NK-92 treated with Interleukin-12 subunit alpha and Interleukin-12 subunit beta, amount 100 ng/mL, for 24 hours (cell line): ENCODE results near the gene NLRP9.

ENCODE experiments used
- DNase-seq: peaks from one replicate; lab custom pipeline; 2025; lab: John Stamatoyannopoulos, UW

NLRP9 gene

DNA sequence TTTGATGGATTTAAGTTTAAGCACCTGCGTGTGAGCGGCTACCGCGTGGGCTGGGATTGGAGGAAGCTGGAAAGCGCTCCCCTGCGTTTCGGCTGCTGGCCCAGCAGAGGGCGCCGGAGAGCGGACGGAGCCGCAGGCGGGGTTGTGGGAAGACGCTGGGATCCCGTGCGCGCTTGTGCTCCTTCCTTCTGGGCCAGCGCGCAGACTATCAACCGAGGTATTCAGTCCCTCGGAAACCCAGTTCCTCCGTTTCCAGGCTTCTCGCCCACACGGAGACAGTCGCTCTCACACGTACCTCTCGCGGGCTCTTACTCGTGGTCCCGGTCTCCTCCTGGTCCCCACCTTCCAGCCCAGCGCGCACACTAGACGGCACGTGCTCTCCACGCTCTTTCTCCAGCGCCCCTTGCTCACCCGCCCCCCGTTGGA is 34.4 kb downstream of the NLRP9 start:
- no peak for DNase-seq

- no peak for DNase-seq
Observed at GRCh38 chr19:55702131-55702627, 36.0 kb downstream of the NLRP9 start.

DNA sequence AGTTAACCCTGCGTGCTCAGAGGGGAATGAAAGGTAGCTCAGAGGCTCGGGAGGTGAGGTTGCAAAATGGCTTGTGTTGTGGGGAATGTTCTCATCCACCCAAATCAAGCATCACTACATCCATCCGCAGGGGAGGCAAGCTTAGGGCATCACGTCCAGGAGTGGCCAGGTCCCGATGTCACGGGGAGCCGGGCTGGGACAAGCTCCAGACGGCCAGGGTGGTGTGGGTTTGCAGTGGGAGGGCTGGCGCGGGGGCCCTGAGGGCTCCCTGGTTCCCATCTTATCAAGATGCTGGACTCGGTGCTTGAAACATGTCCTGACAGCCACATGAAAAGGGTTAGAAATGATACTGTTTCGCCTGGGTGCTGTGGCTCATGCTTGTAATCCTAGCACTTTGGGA is 37.4 kb downstream of the NLRP9 start:
- no peak for DNase-seq

DNA sequence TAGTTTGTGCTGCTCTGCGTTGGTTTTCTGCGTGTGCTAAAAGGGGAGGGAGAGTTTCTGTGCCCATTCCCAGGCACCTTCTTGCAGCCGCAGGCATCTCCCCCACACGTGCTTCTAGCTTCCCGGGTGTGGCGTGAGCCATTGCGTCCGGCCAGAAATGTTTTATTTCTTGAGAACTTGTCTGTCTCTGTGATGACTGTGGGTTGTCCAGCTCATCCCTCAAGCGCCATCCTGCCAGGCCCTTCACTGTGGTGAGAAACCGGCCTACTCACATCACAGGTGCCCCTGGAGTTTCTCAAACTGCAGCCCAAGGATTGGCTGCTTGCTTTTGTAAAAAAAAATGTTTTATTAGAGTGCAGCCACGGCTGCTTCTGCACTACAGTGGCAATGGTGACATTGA is 39.0 kb downstream of the NLRP9 start:
- DNase-seq, result no peak

DNA sequence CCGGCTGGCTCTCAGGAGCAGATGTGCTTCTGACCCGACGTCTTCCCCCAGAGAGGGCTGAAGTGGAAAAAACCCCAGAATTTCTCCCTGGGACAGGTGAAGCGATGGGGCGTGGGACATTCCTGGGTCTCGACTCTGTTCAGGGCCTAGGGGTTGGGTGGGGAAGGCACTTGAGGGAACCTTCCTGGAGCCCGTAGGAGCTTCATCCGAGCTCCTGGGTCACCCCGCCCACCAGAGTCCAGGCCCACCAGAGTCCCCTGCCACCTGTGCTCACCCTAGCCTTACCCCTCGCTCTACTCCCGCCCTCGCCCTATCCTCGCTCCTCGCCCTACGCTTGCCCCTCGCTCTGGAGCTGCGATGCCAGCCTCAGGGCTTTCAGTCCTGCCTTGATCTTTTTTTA is 39.9 kb downstream of the NLRP9 start:
- no peak for DNase-seq

DNA sequence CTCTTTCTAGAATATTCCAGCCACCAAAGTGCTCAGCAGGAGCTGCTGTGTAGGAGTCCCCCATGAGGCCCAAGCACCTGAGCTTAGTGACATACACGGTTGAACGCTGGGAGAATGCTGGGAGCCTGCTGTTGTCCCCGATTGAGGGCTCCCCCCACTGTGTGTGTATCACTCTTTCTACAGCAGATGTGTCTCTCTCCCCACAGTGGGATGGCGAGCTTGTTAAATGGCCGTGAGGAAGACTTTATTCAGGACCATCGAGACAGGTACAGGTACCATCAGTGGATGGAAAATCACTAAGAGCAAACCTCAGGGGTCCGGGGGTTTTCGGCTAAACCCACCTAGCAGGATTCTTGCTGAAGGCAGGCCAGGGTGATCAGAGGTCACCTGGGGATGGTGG is 40.5 kb downstream of the NLRP9 start:
- no peak for DNase-seq

- no peak for DNase-seq
Observed at GRCh38 chr19:55697069-55697440, 41.1 kb downstream of the NLRP9 start.

DNA sequence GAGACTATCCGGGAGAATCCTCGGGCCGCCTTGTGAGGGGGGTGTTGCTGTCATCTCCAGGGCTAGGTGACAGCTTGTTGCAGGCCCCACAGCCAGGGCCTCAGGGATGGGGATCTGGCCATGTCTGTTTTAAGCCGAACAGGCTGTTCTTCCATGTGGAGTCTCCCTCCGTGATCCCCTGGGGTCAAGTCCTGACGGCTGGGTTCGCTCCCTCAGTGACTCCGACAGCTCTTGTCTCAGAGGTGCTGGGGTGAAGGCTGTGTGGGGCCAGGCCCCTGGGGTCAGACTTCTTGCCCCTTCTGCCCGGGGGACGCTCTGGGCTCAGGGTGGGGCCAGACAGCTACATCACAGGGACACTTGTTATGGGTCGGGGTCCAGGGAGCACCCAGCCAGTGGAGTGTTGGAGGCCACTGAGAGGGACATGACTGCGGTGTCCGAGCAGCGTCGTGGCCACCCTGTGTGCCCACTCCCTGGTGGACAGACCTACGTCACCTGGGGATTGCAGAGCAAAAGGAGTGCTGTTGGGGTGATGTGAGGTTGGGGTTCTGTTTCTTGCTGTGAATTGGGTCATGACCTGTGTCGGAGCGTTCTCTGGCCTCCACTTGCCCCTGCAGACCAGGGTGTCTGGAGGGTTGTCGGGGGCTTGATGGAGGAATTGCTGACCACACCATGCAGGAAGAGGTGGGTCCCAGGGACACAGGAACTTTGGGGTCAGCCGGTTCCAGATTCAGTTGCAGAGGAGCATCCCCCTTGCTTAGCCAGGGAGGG is 41.7 kb downstream of the NLRP9 start:
- DNase-seq, result no peak

GRCh38 chr19:55695511-55696290 is 42.5 kb downstream of the NLRP9 start:
- DNase-seq, result no peak

DNA sequence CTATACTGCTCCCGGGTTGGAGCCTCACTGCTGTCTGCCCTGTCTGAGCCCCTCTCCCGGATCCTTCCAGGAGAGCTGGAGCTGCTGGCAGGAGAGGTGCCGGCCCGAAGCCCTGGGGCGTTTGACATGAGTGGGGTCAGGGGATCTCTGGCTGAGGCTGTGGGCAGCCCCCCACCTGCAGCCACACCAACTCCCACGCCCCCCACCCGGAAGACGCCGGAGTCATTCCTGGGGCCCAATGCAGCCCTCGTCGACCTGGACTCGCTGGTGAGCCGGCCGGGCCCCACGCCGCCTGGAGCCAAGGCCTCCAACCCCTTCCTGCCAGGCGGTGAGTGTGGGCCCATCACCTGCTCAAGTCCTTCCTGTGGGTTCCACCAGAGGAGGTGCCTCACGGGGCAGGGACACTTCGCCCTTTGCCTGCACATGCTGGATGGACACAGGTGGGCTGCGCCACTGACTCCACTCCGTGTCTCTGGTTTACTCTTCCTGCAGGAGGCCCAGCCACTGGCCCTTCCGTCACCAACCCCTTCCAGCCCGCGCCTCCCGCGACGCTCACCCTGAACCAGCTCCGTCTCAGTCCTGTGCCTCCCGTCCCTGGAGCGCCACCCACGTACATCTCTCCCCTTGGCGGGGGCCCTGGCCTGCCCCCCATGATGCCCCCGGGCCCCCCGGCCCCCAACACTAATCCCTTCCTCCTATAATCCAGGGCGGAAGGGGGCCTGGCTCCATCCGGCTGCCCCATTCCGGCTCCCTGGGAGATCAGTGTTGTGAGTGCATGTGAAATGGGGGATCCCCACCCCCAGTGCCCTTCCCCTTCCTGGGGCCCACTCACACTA is 43.3 kb downstream of the NLRP9 start:
- DNase-seq, result no peak

GRCh38 chr19:55694241-55694655 is 44.0 kb downstream of the NLRP9 start:
- DNase-seq, result no peak

DNA sequence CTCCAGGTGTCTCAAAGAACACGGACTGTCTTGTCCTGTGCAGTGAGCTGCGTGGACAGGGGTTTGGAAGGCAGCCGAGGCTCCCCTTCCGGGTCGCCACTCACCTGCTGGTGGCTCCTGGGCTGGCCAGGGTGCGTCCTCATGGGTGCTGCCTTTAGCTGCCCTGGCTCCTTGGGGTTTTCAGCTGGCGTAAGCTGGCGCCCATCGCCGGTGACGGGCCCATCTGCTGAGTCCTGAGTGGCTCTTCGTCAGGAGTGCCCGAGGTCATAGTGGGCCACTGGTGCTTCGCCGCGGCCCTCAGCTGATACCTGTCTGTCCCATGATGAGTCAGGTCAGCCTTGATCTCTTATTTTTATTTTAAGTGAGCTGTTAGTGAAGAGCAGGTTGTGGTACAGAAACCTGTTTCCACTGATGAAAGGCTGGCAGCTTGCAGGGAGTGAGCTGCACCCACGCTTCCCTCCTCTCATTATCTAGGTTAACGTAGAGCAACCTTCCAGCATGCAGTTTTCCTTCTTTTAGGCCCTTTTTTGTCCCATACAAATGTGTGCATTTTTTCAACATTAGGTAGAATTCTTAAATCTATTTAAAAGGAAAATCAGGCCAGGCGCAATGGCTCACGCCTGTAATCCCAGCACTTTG is 44.7 kb downstream of the NLRP9 start:
- no peak for DNase-seq

GRCh38 chr19:55692681-55693081 is 45.5 kb downstream of the NLRP9 start:
- DNase-seq, result no peak

- DNase-seq, result no peak
Observed at GRCh38 chr19:55691561-55692481, 46.4 kb downstream of the NLRP9 start.

DNA sequence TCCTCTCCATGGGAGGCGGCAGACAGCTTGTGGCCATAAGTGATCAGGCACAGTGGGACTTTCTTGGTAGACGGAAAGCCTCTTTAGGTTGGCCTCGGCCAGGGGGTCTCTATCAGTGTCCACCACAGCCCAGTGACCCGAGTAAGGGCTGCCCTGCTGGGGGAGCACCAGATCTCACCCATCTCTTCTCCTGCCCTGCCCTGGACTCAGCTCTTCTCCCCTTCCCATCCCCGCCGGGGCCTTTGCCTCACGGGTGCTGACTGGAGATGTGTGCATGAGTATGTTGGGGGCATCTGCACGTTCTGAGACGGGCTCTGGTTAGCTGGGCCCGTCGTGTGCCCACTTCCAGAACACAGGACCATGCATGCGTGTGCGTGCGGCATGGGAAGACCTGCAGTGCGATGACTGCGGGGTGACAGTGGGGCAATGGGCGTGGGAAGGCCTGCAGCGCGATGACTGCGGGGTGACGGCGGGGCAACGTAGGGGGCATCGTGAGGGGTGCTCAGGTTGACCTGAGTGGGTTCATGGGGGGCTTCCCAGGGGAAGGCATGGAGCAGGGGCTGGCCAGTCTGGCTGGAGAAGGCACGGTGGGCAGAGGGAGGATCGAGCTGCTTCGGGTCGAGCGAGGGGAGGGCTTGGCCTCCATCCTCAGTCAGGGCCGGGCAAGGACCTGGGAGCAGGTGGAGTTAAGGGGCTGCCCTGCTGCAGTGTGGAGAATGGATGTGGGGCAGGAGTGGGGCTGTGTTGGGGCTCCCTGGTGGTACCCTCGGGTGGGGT is 47.2 kb downstream of the NLRP9 start:
- no peak for DNase-seq

DNA sequence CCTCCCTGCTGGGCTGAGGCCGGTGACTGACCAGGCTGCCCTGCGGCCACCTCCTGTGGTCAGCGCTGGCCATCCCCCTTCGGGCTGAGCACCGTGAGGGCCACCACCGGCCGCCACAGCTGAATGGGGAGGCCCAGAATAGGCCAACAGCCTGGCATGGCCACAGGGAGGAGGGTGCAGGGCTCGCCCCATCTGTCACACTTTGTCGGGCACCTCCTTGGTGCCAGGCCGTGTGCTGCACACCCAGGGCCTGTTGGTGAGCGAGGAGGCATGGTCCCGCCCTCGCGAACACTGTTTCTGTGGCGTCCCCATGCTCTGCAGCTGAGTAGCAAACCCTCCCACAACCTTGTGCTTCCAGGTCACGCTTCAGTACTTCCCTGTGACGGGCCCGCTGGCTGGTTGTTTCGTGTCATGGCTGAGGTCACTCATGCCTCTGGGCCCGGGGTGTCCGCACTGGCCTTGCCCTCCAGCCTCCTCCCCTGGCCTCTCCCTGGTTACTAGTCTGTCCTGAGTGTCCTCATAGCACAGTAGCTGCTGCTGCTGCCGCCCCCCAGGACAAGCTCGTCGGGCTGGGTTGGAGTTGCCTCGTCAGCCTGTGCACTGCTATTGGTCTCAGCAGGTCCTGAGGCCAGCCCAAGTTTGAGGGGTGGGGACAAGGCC is 48.0 kb downstream of the NLRP9 start:
- no peak for DNase-seq

DNA sequence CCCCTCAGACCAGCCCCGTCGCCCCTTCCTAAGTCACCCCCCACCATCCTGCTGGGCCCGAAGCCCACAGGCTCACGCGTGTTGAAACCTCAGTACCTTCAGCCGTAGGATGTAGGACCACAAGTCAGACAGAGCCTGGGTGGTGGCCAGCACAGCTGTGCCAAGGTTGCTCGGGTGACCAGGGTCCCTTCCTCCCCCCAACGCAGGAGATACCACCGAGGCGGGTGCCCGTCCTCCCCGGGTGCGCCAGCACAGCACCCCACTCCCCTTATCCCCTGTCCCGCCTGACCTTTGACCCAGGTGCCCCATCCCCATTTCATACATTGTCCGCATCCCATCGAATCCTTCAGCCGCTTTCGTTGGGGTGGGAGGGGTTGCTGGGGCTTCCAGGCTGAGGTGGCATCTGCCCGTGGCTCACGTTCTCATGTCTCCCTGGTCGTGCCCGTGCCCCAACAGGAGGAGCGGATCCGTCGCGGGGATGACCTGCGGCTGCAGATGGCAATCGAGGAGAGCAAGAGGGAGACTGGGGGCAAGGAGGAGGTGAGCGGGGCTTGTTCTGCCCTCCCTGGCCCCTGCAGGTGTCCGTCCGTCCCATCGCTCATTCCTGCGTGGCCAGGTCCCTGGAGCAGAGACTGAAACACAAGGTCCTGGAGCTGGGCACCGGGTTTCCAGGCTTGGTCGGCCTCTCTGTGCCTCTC is 48.6 kb downstream of the NLRP9 start:
- DNase-seq, result no peak

GRCh38 chr19:55688422-55689218 is 49.6 kb downstream of the NLRP9 start:
- no peak for DNase-seq
